Neural cell (in vitro differentiated cells): ENCODE results near the gene ANAPC2.

Source experiments
- EP300 ChIP-seq: fragments of 450-650 bp; conservative IDR thresholded peaks from 2 replicates; pipeline ENCODE4 v1.6.1; 2014; ENCODE audit warnings: antibody characterized with exemption, mild to moderate bottlenecking, moderate library complexity; ENCODE audit not compliant: poor library complexity, severe bottlenecking
- EZH2 ChIP-seq: fragments of 200-600, 300-800 bp; shearing (Covaris generic), sonication (generic); IDR thresholded peaks from 2 replicates; pipeline ENCODE4 v1.6.1; 2014; ENCODE audit warnings: antibody characterized with exemption, low read length, borderline replicate concordance, mild to moderate bottlenecking; ENCODE audit not compliant: insufficient read depth, poor library complexity, severe bottlenecking
- MXI1 ChIP-seq: fragments of 450-650 bp; conservative IDR thresholded peaks from 2 replicates; pipeline ENCODE4 v1.6.1; 2014; ENCODE audit warnings: antibody characterized with exemption, mild to moderate bottlenecking; ENCODE audit not compliant: poor library complexity, severe bottlenecking
- POLR2AphosphoS5 ChIP-seq: IDR thresholded peaks from 2 replicates; pipeline ENCODE4 v1.6.1; 2012
- RAD21 ChIP-seq: fragments of 450-650 bp; conservative IDR thresholded peaks from 2 replicates; pipeline ENCODE4 v1.6.1; 2014; ENCODE audit warnings: antibody characterized with exemption, mild to moderate bottlenecking, moderate library complexity
- SMC3 ChIP-seq: fragments of 450-650 bp; conservative IDR thresholded peaks from 2 replicates; pipeline ENCODE4 v1.6.1; 2014; ENCODE audit warnings: antibody characterized with exemption, mild to moderate bottlenecking, moderate library complexity; ENCODE audit not compliant: poor library complexity
- TAF1 ChIP-seq: IDR thresholded peaks from 2 replicates; pipeline ENCODE4 v1.6.1; 2012; ENCODE audit warnings: low read depth
- TF ChIP-seq, protein P1 (sequence below): fragments of 450-650 bp; IDR thresholded peaks from 2 replicates; pipeline ENCODE4 v1.5.1; 2014; ENCODE audit warnings: antibody characterized with exemption, mild to moderate bottlenecking, moderate library complexity; ENCODE audit not compliant: poor library complexity, severe bottlenecking
- TF ChIP-seq, protein P2 (sequence below): IDR thresholded peaks from 2 replicates; pipeline ENCODE4 v1.6.1; 2012; ENCODE audit warnings: borderline replicate concordance

DNA sequence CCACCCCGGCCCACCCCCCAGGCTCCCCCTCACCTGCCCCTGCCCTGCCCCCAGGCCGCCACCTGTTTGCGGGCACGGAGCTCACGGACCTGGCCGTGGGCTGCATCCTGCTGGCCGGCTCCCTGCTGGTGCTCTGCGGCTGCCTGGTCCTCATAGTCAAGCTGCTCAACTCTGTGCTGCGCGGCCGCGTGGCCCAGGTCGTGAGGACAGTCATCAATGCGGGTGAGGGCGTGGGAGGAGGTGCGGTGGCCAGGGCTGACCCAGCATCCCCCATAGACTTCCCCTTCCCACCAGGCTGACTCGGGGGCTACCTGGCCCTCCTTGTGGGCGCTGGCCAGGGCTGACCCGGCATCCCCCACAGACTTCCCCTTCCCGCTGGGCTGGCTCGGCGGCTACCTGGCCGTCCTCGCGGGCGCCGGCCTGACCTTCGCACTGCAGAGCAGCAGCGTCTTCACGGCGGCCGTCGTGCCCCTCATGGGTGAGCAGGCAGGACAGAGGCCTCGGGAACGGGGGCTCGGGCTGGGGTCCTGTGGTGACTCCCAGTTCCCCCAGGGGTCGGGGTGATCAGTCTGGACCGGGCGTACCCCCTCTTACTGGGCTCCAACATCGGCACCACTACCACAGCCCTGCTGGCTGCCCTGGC is 45.8 kb upstream of the ANAPC2 start:
- TF ChIP-seq, protein P1, sequence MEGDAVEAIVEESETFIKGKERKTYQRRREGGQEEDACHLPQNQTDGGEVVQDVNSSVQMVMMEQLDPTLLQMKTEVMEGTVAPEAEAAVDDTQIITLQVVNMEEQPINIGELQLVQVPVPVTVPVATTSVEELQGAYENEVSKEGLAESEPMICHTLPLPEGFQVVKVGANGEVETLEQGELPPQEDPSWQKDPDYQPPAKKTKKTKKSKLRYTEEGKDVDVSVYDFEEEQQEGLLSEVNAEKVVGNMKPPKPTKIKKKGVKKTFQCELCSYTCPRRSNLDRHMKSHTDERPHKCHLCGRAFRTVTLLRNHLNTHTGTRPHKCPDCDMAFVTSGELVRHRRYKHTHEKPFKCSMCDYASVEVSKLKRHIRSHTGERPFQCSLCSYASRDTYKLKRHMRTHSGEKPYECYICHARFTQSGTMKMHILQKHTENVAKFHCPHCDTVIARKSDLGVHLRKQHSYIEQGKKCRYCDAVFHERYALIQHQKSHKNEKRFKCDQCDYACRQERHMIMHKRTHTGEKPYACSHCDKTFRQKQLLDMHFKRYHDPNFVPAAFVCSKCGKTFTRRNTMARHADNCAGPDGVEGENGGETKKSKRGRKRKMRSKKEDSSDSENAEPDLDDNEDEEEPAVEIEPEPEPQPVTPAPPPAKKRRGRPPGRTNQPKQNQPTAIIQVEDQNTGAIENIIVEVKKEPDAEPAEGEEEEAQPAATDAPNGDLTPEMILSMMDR = no peak
- TF ChIP-seq, protein P2, sequence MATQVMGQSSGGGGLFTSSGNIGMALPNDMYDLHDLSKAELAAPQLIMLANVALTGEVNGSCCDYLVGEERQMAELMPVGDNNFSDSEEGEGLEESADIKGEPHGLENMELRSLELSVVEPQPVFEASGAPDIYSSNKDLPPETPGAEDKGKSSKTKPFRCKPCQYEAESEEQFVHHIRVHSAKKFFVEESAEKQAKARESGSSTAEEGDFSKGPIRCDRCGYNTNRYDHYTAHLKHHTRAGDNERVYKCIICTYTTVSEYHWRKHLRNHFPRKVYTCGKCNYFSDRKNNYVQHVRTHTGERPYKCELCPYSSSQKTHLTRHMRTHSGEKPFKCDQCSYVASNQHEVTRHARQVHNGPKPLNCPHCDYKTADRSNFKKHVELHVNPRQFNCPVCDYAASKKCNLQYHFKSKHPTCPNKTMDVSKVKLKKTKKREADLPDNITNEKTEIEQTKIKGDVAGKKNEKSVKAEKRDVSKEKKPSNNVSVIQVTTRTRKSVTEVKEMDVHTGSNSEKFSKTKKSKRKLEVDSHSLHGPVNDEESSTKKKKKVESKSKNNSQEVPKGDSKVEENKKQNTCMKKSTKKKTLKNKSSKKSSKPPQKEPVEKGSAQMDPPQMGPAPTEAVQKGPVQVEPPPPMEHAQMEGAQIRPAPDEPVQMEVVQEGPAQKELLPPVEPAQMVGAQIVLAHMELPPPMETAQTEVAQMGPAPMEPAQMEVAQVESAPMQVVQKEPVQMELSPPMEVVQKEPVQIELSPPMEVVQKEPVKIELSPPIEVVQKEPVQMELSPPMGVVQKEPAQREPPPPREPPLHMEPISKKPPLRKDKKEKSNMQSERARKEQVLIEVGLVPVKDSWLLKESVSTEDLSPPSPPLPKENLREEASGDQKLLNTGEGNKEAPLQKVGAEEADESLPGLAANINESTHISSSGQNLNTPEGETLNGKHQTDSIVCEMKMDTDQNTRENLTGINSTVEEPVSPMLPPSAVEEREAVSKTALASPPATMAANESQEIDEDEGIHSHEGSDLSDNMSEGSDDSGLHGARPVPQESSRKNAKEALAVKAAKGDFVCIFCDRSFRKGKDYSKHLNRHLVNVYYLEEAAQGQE = no peak
- TF ChIP-seq EZH2 (no peak), TAF1 (no peak), RAD21 (no peak), POLR2AphosphoS5 (no peak), MXI1 (no peak), SMC3 (no peak), EP300 (no peak)
